Vagina (tissue), 2 donors: Measurements from ENCODE around the gene TNS1.

Experiments
- POLR2A ChIP-seq, 2 donors: fragments of 450-650 bp; IDR thresholded peaks; one replicate each; pipeline ENCODE4 v1.6.1; 2017; ENCODE audit warnings: antibody characterized with exemption in 2 of 2, mild to moderate bottlenecking in 2 of 2, moderate library complexity in 2 of 2
- TF ChIP-seq, protein P1 (sequence below), 3 experiments: fragments of 450-650 bp in 2 of 3; fragments of 200-600 bp in 1 of 3; sonication (generic) in 1 of 3; IDR thresholded peaks; one replicate each; pipeline ENCODE4 v1.5.1; 2017 to 2019; ENCODE audit warnings: antibody characterized with exemption in 3 of 3, mild to moderate bottlenecking in 2 of 3, moderate library complexity in 2 of 3

- TF ChIP-seq, protein P1, sequence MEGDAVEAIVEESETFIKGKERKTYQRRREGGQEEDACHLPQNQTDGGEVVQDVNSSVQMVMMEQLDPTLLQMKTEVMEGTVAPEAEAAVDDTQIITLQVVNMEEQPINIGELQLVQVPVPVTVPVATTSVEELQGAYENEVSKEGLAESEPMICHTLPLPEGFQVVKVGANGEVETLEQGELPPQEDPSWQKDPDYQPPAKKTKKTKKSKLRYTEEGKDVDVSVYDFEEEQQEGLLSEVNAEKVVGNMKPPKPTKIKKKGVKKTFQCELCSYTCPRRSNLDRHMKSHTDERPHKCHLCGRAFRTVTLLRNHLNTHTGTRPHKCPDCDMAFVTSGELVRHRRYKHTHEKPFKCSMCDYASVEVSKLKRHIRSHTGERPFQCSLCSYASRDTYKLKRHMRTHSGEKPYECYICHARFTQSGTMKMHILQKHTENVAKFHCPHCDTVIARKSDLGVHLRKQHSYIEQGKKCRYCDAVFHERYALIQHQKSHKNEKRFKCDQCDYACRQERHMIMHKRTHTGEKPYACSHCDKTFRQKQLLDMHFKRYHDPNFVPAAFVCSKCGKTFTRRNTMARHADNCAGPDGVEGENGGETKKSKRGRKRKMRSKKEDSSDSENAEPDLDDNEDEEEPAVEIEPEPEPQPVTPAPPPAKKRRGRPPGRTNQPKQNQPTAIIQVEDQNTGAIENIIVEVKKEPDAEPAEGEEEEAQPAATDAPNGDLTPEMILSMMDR (IDR thresholded peaks at IDR 0.05) = no peak
- TF ChIP-seq POLR2A (IDR thresholded peaks at IDR 0.05) = no peak
These were observed 24.8 kb downstream of the TNS1 start for GRCh38 chr2:217977840-217978535.
